ENCODE measurements around the gene ZFP62.

Gene ZFP62

GRCh38 chr5:180860887-180861822 is at the start of gene ZFP62:
ZFP62 (minus strand) TSS chr5:180861276; CDS start chr5:180861219, 57 bp downstream.
- TF ChIP-seq GATA2 (IDR thresholded peaks at IDR 0.05; ENCODE audit: low read depth, low read length) (no peak), GATA3 (IDR thresholded peaks at IDR 0.05; ENCODE audit: low read depth, low read length) (no peak)

DNA sequence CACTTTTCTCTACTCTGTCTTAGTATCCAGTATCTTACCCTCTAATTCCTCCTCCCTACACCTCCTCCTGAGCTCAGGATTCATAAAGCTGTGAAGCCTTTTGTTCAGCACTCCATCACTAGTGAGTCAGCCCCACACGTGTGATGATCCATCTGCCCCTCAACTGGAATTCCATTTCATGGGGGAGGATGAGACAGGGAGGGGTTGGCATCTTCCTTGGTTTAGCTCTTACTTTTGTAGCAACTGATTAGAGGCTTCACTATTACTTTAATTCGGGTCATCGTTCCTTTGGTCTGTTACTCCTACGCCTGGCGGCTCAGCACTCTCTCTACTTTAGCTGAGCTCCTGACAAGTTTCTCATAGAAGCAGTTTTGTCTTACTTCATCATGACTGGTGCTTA is 49.7 kb upstream of the ZFP62 start:
- no peak for TF ChIP-seq GATA3 (IDR thresholded peaks at IDR 0.05; ENCODE audit: low read depth, low read length)
- no peak for TF ChIP-seq GATA2 (IDR thresholded peaks at IDR 0.05; ENCODE audit: low read depth, low read length)

GRCh38 chr5:180910182-180910581 is 49.1 kb upstream of the ZFP62 start:
- no peak for TF ChIP-seq GATA3 (IDR thresholded peaks at IDR 0.05; ENCODE audit: low read depth, low read length)
- no peak for TF ChIP-seq GATA2 (IDR thresholded peaks at IDR 0.05; ENCODE audit: low read depth, low read length)

- TF ChIP-seq GATA3 (IDR thresholded peaks at IDR 0.05; ENCODE audit: low read depth, low read length) (no peak), GATA2 (IDR thresholded peaks at IDR 0.05; ENCODE audit: low read depth, low read length) (no peak)
Observed at GRCh38 chr5:180909782-180910181, 48.7 kb upstream of the ZFP62 start.

- TF ChIP-seq GATA2 (IDR thresholded peaks at IDR 0.05; ENCODE audit: low read depth, low read length) (no peak), GATA3 (IDR thresholded peaks at IDR 0.05; ENCODE audit: low read depth, low read length) (no peak)
Observed at GRCh38 chr5:180908998-180909731, 48.1 kb upstream of the ZFP62 start.

- TF ChIP-seq GATA2 (IDR thresholded peaks at IDR 0.05; ENCODE audit: low read depth, low read length) = no peak
- no peak for TF ChIP-seq GATA3 (IDR thresholded peaks at IDR 0.05; ENCODE audit: low read depth, low read length)
Observed at GRCh38 chr5:180908400-180908799, 47.3 kb upstream of the ZFP62 start.

DNA sequence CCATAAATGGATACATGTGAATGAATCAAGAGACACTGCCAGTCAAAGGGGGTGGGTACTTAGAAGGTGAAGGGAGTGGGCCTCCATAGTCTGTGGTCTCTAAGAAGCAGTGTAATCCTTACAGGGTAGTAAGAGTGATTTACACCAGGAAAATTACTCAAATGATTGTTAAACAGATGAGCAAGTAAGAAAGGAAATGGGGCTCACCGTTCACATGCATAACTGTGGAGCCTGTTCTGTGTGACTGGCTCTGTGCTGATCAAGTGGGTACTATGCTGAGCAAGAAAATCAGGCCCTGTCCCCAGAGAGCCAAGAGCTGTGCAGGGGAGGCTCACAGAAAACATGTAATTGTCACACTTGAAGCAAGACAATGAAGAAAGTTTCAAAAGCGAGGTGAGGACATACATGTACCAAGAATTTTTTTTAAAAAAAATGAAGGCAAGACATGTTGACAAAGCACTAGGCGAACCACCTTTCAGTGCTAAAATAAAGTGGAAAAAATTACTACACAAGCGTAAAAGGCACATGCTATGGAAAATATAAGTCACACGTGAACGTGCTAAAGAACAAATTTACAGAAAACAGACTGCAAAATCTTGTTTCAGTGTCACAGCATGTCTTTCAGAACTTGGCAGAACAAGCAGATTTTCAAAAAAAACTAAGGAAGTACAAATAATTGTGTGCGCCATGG is 40.4 kb upstream of the ZFP62 start:
- no peak for TF ChIP-seq GATA2 (IDR thresholded peaks at IDR 0.05; ENCODE audit: low read depth, low read length)
- no peak for TF ChIP-seq GATA3 (IDR thresholded peaks at IDR 0.05; ENCODE audit: low read depth, low read length)

DNA sequence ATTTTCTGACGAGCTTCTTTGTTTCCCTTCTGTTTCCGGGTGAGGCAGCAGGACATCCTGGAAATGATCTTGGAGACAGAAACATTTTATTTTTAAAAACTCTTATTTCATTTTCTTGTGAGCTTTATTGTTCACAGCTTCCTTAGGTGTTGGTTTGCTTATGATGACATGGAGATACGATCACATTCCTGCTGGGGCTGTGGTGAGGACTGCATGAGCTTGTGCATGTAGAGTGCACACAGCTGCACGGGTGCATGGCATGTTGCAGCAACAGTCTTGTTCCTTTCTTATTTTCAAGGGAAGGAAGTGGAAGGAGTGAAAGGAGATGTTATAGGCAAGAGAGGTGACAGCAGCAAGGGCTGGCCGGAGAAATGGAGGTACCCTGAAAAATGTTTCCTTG is 39.1 kb upstream of the ZFP62 start:
- TF ChIP-seq GATA3 (IDR thresholded peaks at IDR 0.05; ENCODE audit: low read depth, low read length) (no peak), GATA2 (IDR thresholded peaks at IDR 0.05; ENCODE audit: low read depth, low read length) (no peak)

GRCh38 chr5:180898621-180899246 is 37.7 kb upstream of the ZFP62 start, which contains the start of gene BTNL8:
BTNL8 (plus strand) TSS chr5:180899159; CDS start chr5:180899311, 152 bp downstream.
- TF ChIP-seq GATA3 (IDR thresholded peaks at IDR 0.05; ENCODE audit: low read depth, low read length) (no peak), GATA2 (IDR thresholded peaks at IDR 0.05; ENCODE audit: low read depth, low read length) (no peak)

GRCh38 chr5:180889381-180889780 is 28.3 kb upstream of the ZFP62 start:
- TF ChIP-seq GATA3 (IDR thresholded peaks at IDR 0.05; ENCODE audit: low read depth, low read length) (no peak), GATA2 (IDR thresholded peaks at IDR 0.05; ENCODE audit: low read depth, low read length) (no peak)

GRCh38 chr5:180875860-180876426 is 14.9 kb upstream of the ZFP62 start:
- no peak for TF ChIP-seq GATA3 (IDR thresholded peaks at IDR 0.05; ENCODE audit: low read depth, low read length)
- TF ChIP-seq GATA2 (IDR thresholded peaks at IDR 0.05; ENCODE audit: low read depth, low read length) = no peak

DNA sequence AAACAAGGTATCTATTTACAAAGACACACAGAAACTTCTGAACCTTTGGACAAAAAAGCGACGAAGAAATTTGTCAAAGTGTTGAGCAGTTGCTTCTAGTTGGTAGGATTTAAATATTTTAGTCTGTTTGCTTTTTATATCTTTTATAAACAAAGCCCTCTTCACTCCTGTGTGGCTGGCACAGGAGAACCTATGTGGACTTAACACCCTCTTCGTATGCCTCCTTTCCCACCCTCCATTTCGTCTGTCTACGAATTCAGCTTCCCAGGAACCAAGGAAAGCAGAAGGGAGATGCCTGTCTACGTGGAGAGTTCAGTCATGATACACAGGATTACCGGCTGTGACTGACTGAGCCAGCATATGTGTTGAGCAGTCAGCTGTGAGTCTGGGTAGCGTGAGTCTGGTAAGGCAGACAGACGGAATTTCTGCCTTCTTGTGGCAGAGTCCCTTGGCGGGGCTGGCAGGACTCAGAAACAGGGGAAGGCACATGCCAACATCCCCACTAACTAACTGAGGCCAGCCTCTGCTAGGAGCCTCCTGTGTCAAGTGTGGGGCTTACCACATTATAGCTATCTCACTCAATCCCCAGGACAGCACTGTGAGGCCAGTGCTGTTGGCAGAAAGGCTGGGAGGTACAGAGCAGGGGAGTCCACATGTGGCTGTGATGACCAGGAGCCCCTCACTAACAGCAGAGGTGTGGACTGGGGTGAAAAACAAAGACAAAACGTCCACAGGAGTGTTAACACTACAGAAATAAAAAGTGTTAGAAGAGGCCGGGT is 13.9 kb upstream of the ZFP62 start:
- TF ChIP-seq GATA2 (IDR thresholded peaks at IDR 0.05; ENCODE audit: low read depth, low read length) (no peak), GATA3 (IDR thresholded peaks at IDR 0.05; ENCODE audit: low read depth, low read length) (no peak)
